IMR-90 (cell line): ENCODE data around the gene EVPL. TPM values are rescaled to one million over a fixed set of nuclear protein-coding genes. Genes with fewer than 3 reads are reported as not detected.

ENCODE experiments used
- ATAC-seq: fragments of 200-7000 bp; cut with Tn5 transposase; 2 replicates; pipeline ENCODE4 v1.9.1; 2020; ENCODE audit warnings: low read depth, mild to moderate bottlenecking, moderate library complexity
- BruUV-seq: library from RNA; stranded (reverse); fragments of 400-500 nt; replicated peaks from 2 replicates; lab custom pipeline; 2021; lab: Mats Ljungman, UMichigan
- CTCF ChIA-PET: fragments of 300-600 bp; formaldehyde crosslinking; extraction: SDS; loops from one replicate; lab custom pipeline; 2021; ENCODE audit warnings: antibody characterized with exemption; lab: Yijun Ruan, JAX
- POLR2A ChIA-PET: fragments of 300-600 bp; sonication (Branson Sonifier 250); formaldehyde crosslinking; loops from one replicate; lab custom pipeline; 2022; ENCODE audit warnings: antibody characterized with exemption; ENCODE audit not compliant: unreplicated experiment; lab: Charles Lee
- DNase-seq: peaks from one replicate; pipeline ENCODE4 v3.0.0; 2013
- H2AFZ ChIP-seq: replicated peaks from 2 replicates; pipeline ENCODE3; 2013; ENCODE audit warnings: low read length, mild to moderate bottlenecking; ENCODE audit not compliant: poor library complexity
- H2AK5ac ChIP-seq: 2 replicates; pipeline ENCODE4 v1.6.1; 2013; ENCODE audit warnings: low read depth, low read length, inconsistent platforms
- H2AK9ac ChIP-seq: replicated peaks from 2 replicates; pipeline ENCODE3; 2013; ENCODE audit warnings: mild to moderate bottlenecking, low read depth, low read length, moderate library complexity; ENCODE audit not compliant: poor library complexity
- H2BK120ac ChIP-seq: 2 replicates; pipeline ENCODE4 v1.6.1; 2013; ENCODE audit warnings: low read depth, low read length, inconsistent platforms
- H2BK15ac ChIP-seq: 3 replicates; pipeline ENCODE4 v1.6.1; 2013; ENCODE audit warnings: low read depth, low read length, inconsistent platforms
- H2BK20ac ChIP-seq: 2 replicates; pipeline ENCODE4 v1.6.1; 2013; ENCODE audit warnings: low read depth, mild to moderate bottlenecking, inconsistent platforms, low read length, moderate library complexity
- H2BK5ac ChIP-seq: 2 replicates; pipeline ENCODE4 v1.6.1; 2013; ENCODE audit warnings: mild to moderate bottlenecking, low read depth, low read length, inconsistent platforms; ENCODE audit not compliant: poor library complexity, severe bottlenecking
- H3K14ac ChIP-seq: replicated peaks from 2 replicates; pipeline ENCODE4 v1.6.1; 2013; ENCODE audit warnings: low read depth, low read length, inconsistent platforms
- H3K18ac ChIP-seq: 2 replicates; pipeline ENCODE4 v1.6.1; 2013; ENCODE audit warnings: low read depth, low read length, control low read depth
- H3K23ac ChIP-seq: 2 replicates; pipeline ENCODE4 v1.6.1; 2013; ENCODE audit warnings: low read depth, low read length, inconsistent platforms
- H3K27ac ChIP-seq: 2 replicates; pipeline ENCODE4 v1.5.1; 2013; ENCODE audit warnings: mild to moderate bottlenecking, control low read depth, low read length; ENCODE audit not compliant: insufficient read depth
- H3K27me3 ChIP-seq: 2 replicates; pipeline ENCODE4 v1.6.1; 2013; ENCODE audit warnings: low read length; ENCODE audit not compliant: control insufficient read depth, insufficient read depth
- H3K36me3 ChIP-seq: 2 replicates; pipeline ENCODE4 v1.6.1; 2013; ENCODE audit warnings: low read length, mixed read lengths; ENCODE audit not compliant: control insufficient read depth, insufficient read depth
- H3K4ac ChIP-seq: 2 replicates; pipeline ENCODE4 v1.6.1; 2013; ENCODE audit warnings: low read depth, low read length, inconsistent platforms
- H3K4me1 ChIP-seq: 2 replicates; pipeline ENCODE4 v1.6.1; 2013; ENCODE audit warnings: low read length, mixed read lengths; ENCODE audit not compliant: control insufficient read depth, insufficient read depth
- H3K4me2 ChIP-seq: 2 replicates; pipeline ENCODE4 v1.6.1; 2013; ENCODE audit warnings: low read depth, mild to moderate bottlenecking, control low read depth, low read length, moderate library complexity
- H3K4me3 ChIP-seq: 2 replicates; pipeline ENCODE4 v1.5.1; 2013; ENCODE audit warnings: low read depth, mild to moderate bottlenecking, control low read depth, low read length, moderate library complexity; ENCODE audit not compliant: insufficient read depth
- H3K56ac ChIP-seq: 2 replicates; pipeline ENCODE4 v1.6.1; 2013; ENCODE audit warnings: low read length, inconsistent platforms; ENCODE audit not compliant: insufficient read depth; ENCODE audit errors: extremely low read depth
- H3K79me1 ChIP-seq, 2 experiments: 2 replicates each; pipeline ENCODE4 v1.6.1; 2013; ENCODE audit warnings: low read length in 2 of 2, inconsistent platforms in 1 of 2, low read depth in 1 of 2
- H3K9ac ChIP-seq: 2 replicates; pipeline ENCODE4 v1.6.1; 2013; ENCODE audit warnings: low read depth, low read length, control low read depth
- H3K9me1 ChIP-seq: 2 replicates; pipeline ENCODE4 v1.6.1; 2013; ENCODE audit warnings: low read length, inconsistent platforms; ENCODE audit not compliant: insufficient read depth
- H3K9me3 ChIP-seq: 2 replicates; pipeline ENCODE4 v1.6.1; 2013; ENCODE audit warnings: low read length; ENCODE audit not compliant: control insufficient read depth, insufficient read depth
- H4K20me1 ChIP-seq: 2 replicates; pipeline ENCODE4 v1.6.1; 2013; ENCODE audit warnings: low read length, inconsistent platforms; ENCODE audit not compliant: insufficient read depth
- H4K5ac ChIP-seq: 2 replicates; pipeline ENCODE4 v1.6.1; 2013; ENCODE audit warnings: mild to moderate bottlenecking, low read depth, low read length, control low read depth
- H4K8ac ChIP-seq, 2 experiments: 2 replicates each; pipeline ENCODE4 v1.6.1; 2013; ENCODE audit warnings: low read depth in 2 of 2, low read length in 2 of 2, control low read depth in 1 of 2, inconsistent platforms in 1 of 2
- H4K91ac ChIP-seq: 2 replicates; pipeline ENCODE4 v1.6.1; 2013; ENCODE audit warnings: low read depth, low read length, inconsistent platforms; ENCODE audit not compliant: insufficient read depth
- BHLHE40 ChIP-seq: fragments of 150-350 bp; IDR thresholded peaks from 2 replicates; pipeline ENCODE4 v1.6.1; 2016; ENCODE audit warnings: mild to moderate bottlenecking, low read depth, low read length
- CHD1 ChIP-seq: IDR thresholded peaks from 2 replicates; pipeline ENCODE4 v1.6.1; 2012; ENCODE audit warnings: low read depth, low read length, improper control_type of control experiment
- MAZ ChIP-seq: IDR thresholded peaks from 2 replicates; pipeline ENCODE4 v1.6.1; 2012; ENCODE audit warnings: low read depth, mild to moderate bottlenecking, low read length, improper control_type of control experiment, moderate library complexity, borderline replicate concordance
- MXI1 ChIP-seq: IDR thresholded peaks from 2 replicates; pipeline ENCODE4 v1.6.1; 2012; ENCODE audit warnings: low read depth, mild to moderate bottlenecking, low read length, moderate library complexity, borderline replicate concordance
- NFE2L2 ChIP-seq: fragments of 150-350 bp; IDR thresholded peaks from 2 replicates; pipeline ENCODE4 v1.6.1; 2016; ENCODE audit warnings: low read depth, mild to moderate bottlenecking, low read length
- POLR2A ChIP-seq: IDR thresholded peaks from 2 replicates; pipeline ENCODE4 v1.6.1; 2012; ENCODE audit warnings: mild to moderate bottlenecking, low read depth, low read length
- RAD21 ChIP-seq: IDR thresholded peaks from 2 replicates; pipeline ENCODE4 v1.6.1; 2012; ENCODE audit warnings: low read length, improper control_type of control experiment
- RCOR1 ChIP-seq: IDR thresholded peaks from 2 replicates; pipeline ENCODE4 v1.6.1; 2012; ENCODE audit warnings: mild to moderate bottlenecking, low read length, improper control_type of control experiment; ENCODE audit not compliant: insufficient replicate concordance
- RFX5 ChIP-seq: IDR thresholded peaks from 2 replicates; pipeline ENCODE4 v1.8.0; 2012; ENCODE audit warnings: low read depth, mild to moderate bottlenecking, low read length, moderate library complexity
- SMC3 ChIP-seq: fragments of 150-350 bp; IDR thresholded peaks from 2 replicates; pipeline ENCODE4 v1.6.1; 2016; ENCODE audit warnings: low read depth, mild to moderate bottlenecking, antibody characterized with exemption, low read length, moderate library complexity
- WGBS, 2 experiments: methylation state at CpG; one replicate each; pipeline versions ENCODE4 v1.1.5 to v1.1.7; 2013; ENCODE audit warnings: missing lambda C conversion rate in 2 of 2; ENCODE audit not compliant: insufficient read length in 1 of 2; ENCODE audit errors: extremely low coverage in 2 of 2; 5-methylcytosine and 5-hydroxymethylcytosine counted together
- dilution Hi-C: fragments of 300-500 bp; cut with HindIII; formaldehyde crosslinking; loops from one replicate; pipeline ENCODE4 v1.14.3; 2018; ENCODE audit warnings: low sequenced_read_pairs; ENCODE audit not compliant: unreplicated experiment
- in situ Hi-C: fragments of 300-500 bp; cut with MboI; formaldehyde crosslinking; loops from 3 replicates; pipeline ENCODE4 v1.14.3; 2019; ENCODE audit warnings: low sequenced_read_pairs, inconsistent platforms, mixed read lengths
- intact Hi-C: fragments of 100-400 bp; cut with micrococcal nuclease; formaldehyde crosslinking; loops from 2 replicates; pipeline ENCODE4 v1.10.0; 2022
- polyA plus RNA-seq, 3 experiments: library from polyadenylated mRNA; depleted of rRNA; stranded (reverse); fragments of >200 nt; gene quantifications; 2 replicates each; pipeline ENCODE4 v1.2.3, GENCODE V29; 2012; ENCODE audit warnings: low replicate concordance in 1 of 3
- total RNA-seq: library from RNA; depleted of rRNA; stranded (reverse); fragments of >200 nt; gene quantifications from 2 replicates; pipeline ENCODE4 v1.2.3, GENCODE V29; 2012
- TF ChIP-seq, protein P1 (sequence below): fragments of 150-350 bp; IDR thresholded peaks from 2 replicates; pipeline ENCODE4 v1.6.1; 2017; ENCODE audit warnings: mild to moderate bottlenecking, antibody characterized with exemption, low read length, low read depth
- TF ChIP-seq, protein P2 (sequence below): conservative IDR thresholded peaks from 2 replicates; pipeline ENCODE4 v1.5.1; 2012; ENCODE audit warnings: mild to moderate bottlenecking, low read depth, low read length, improper control_type of control experiment
- TF ChIP-seq, protein P3 (sequence below): fragments of 150-350 bp; IDR thresholded peaks from 2 replicates; pipeline ENCODE4 v1.6.1; 2016; ENCODE audit warnings: low read depth, mild to moderate bottlenecking, low read length, moderate library complexity, borderline replicate concordance

EVPL gene
- total and polyA plus RNA-seq, 2 of the 4 experiments (the other 2 are of a cell fraction): not detected

DNA sequence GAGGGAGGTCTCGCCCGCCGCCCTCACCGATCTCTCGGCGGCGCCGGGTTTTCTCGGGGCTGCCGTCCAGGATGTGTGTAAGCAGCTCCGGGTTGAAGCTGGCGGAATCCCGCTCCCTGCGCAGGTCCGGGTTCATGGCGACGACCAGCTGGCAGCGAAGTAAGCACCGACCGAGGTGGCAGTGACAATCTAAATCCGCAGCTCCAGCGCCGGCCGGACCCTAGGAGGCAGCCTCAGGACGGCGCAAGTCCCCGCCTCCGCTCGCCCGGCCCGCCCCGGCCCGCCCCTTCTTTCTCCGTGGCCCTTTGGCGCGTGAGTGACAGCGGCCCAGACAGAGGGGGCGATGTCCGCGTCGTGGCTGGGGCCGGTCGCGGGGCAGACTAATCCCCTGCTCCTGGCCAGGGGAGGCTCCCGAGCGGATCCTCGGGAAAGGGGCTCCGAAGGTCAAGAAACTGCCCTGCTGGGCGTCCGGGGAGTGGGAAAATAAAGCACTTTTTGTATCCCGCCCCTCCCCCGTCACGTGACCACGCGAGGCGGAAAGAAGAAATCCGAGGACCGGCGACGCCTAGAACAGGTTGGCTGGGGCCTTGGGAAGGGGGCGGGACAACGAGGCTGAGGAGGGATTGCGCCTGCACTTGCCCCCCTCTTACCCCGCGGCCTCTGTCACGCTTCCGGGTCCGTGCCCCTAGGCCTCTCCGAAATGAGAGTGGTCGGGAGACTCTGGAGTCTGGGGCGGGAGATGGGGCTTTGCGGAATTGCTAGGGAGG lies 48.0 kb downstream of the EVPL start, which contains the start of the genes ACOX1 and TEN1:
TSS of gene ACOX1 (minus strand) at position 229 of the 767 bp plus-strand sequence. CDS start at position 136, 93 bp downstream.
TSS of gene TEN1 (plus strand) at position 303 of the 767 bp plus-strand sequence. CDS start 6,953 bp downstream, outside the sequence.
- peak within 1 kb of the TSS; percentile 59; the same call in 1 of the 3 replicates for H2BK15ac ChIP-seq
- peak within 1 kb of the TSS; percentile 68; the same call in 1 of the 2 replicates for H2BK20ac ChIP-seq
- peak within 1 kb of the TSS; percentile 95 for H2BK120ac ChIP-seq
- intact Hi-C loops: loop anchor here (1.0 kb wide), 1 partner anchor 74 kb away; no protein-coding TSS in a partner anchor
- dilution Hi-C loops: no loop called here
- H3K56ac ChIP-seq: peak within 1 kb of the TSS; percentile 94
- H3K23ac ChIP-seq: peak within 1 kb of the TSS; percentile 96
- peak within 1 kb of the TSS; percentile 96 for H3K27ac ChIP-seq
- no peaks in the 10 kb centered on the region for H3K27me3 ChIP-seq
- CTCF ChIA-PET: interaction anchor here (0.5 to 1.2 kb wide), 4 partner anchors 18 to 80 kb away, joined by 4 to 5 read pairs (median 4); no protein-coding TSS in a partner anchor
- H3K18ac ChIP-seq: peak within 1 kb of the TSS; percentile 92
- H4K20me1 ChIP-seq: 0 out of 2 replicates have a peak, but pooled peaks cover 3% of the 10 kb centered on the region
- peak within 1 kb of the TSS; percentile 90 for H4K5ac ChIP-seq
- peak within 1 kb of the TSS; percentile 98 for H2AFZ ChIP-seq
- 0% methylated on average over 11 of the region's 72 CpGs; no CpG with 5 or more reads in 1 of the 2 experiments for WGBS, 2 experiments
- ATAC-seq (peak; percentile 91), DNase-seq (peak; percentile 95)
- H3K14ac ChIP-seq: peak within 1 kb of the TSS; percentile 98
- POLR2A ChIA-PET: interaction anchor here (0.6 to 0.8 kb wide), 2 partner anchors 38 to 430 kb away, joined by 3 read pairs; no protein-coding TSS in a partner anchor
- H3K4me1 ChIP-seq: peaks cover 7% of the 10 kb centered on the region; the same call in 1 of the 2 replicates
- peak within 1 kb of the TSS; percentile 95 for H3K4ac ChIP-seq
- H3K36me3 ChIP-seq: no peaks in the 10 kb centered on the region
- peak within 1 kb of the TSS; percentile 100 for H3K4me2 ChIP-seq
- BruUV-seq: no TSS peak
- H3K9ac ChIP-seq: peak within 1 kb of the TSS; percentile 91
- H4K8ac ChIP-seq: peak within 1 kb of the TSS; percentile 93 to 99
- H2BK5ac ChIP-seq: peak within 1 kb of the TSS; percentile 97
- H3K9me1 ChIP-seq: peaks cover 16% of the 10 kb centered on the region
- H3K4me3 ChIP-seq: peak within 1 kb of the TSS; percentile 77
- peak within 1 kb of the TSS; percentile 96 for H4K91ac ChIP-seq
- in situ Hi-C loops: no loop called here
- H2AK9ac ChIP-seq: peak within 1 kb of the TSS; percentile 92
- no peaks in the 10 kb centered on the region for H3K9me3 ChIP-seq
- H3K79me1 ChIP-seq: peaks cover 26 to 74% of the 10 kb centered on the region in 2 experiments
- peak within 1 kb of the TSS; percentile 71 for H2AK5ac ChIP-seq
- TF ChIP-seq, protein P1, sequence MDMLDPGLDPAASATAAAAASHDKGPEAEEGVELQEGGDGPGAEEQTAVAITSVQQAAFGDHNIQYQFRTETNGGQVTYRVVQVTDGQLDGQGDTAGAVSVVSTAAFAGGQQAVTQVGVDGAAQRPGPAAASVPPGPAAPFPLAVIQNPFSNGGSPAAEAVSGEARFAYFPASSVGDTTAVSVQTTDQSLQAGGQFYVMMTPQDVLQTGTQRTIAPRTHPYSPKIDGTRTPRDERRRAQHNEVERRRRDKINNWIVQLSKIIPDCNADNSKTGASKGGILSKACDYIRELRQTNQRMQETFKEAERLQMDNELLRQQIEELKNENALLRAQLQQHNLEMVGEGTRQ: peak; percentile 99
- TF ChIP-seq BHLHE40 (peak; percentile 96), CHD1 (no peak), POLR2A (peak; percentile 95), MAZ (peak; percentile 91; the same call in 1 of the 2 replicates), RAD21 (no peak), SMC3 (no peak), MXI1 (no peak), RFX5 (no peak), NFE2L2 (no peak), RCOR1 (no peak)
- TF ChIP-seq, protein P2, sequence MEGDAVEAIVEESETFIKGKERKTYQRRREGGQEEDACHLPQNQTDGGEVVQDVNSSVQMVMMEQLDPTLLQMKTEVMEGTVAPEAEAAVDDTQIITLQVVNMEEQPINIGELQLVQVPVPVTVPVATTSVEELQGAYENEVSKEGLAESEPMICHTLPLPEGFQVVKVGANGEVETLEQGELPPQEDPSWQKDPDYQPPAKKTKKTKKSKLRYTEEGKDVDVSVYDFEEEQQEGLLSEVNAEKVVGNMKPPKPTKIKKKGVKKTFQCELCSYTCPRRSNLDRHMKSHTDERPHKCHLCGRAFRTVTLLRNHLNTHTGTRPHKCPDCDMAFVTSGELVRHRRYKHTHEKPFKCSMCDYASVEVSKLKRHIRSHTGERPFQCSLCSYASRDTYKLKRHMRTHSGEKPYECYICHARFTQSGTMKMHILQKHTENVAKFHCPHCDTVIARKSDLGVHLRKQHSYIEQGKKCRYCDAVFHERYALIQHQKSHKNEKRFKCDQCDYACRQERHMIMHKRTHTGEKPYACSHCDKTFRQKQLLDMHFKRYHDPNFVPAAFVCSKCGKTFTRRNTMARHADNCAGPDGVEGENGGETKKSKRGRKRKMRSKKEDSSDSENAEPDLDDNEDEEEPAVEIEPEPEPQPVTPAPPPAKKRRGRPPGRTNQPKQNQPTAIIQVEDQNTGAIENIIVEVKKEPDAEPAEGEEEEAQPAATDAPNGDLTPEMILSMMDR: peak; percentile 25; the same call in 1 of the 2 replicates
- TF ChIP-seq, protein P3, sequence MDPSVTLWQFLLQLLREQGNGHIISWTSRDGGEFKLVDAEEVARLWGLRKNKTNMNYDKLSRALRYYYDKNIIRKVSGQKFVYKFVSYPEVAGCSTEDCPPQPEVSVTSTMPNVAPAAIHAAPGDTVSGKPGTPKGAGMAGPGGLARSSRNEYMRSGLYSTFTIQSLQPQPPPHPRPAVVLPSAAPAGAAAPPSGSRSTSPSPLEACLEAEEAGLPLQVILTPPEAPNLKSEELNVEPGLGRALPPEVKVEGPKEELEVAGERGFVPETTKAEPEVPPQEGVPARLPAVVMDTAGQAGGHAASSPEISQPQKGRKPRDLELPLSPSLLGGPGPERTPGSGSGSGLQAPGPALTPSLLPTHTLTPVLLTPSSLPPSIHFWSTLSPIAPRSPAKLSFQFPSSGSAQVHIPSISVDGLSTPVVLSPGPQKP: no peak
